Activated CD4-positive, alpha-beta memory T cell treated with anti-CD3 and anti-CD28 coated beads, Interleukin-2, amount 10 ng/mL, durations not matched to agents 7 days and 5 days (primary cell): ENCODE measurements around the gene PSMF1. TPM values are rescaled to one million over a fixed set of nuclear protein-coding genes. Genes with fewer than 3 reads are reported as not detected.

ENCODE experiments used
- CTCF ChIA-PET: fragments of 350-600 bp; sonication (Branson Sonifier 250); formaldehyde crosslinking; loops from one replicate; lab custom pipeline; 2021; ENCODE audit warnings: antibody characterized with exemption, inconsistent platforms; lab: Charles Lee
- POLR2A ChIA-PET: fragments of 350-600 bp; sonication (Branson Sonifier 250); formaldehyde crosslinking; loops from one replicate; lab custom pipeline; 2021; ENCODE audit warnings: antibody characterized with exemption; lab: Charles Lee
- DNase-seq: peaks from one replicate; pipeline ENCODE4 v3.0.0-alpha.2; 2020
- H3K27ac Mint-ChIP-seq: one replicate; pipeline ENCODE4 v1.8.0; 2021; ENCODE audit warnings: mild to moderate bottlenecking, mixed read lengths
- H3K27me3 Mint-ChIP-seq: one replicate; pipeline ENCODE4 v1.8.0; 2021; ENCODE audit warnings: mixed read lengths
- H3K36me3 Mint-ChIP-seq: one replicate; pipeline ENCODE4 v1.8.0; 2021; ENCODE audit warnings: low read depth, mixed read lengths
- H3K4me1 Mint-ChIP-seq: one replicate; pipeline ENCODE4 v1.8.0; 2021; ENCODE audit warnings: mixed read lengths
- H3K4me3 Mint-ChIP-seq: one replicate; pipeline ENCODE4 v1.8.0; 2021; ENCODE audit warnings: mild to moderate bottlenecking, mixed read lengths
- H3K9me3 Mint-ChIP-seq: one replicate; pipeline ENCODE4 v1.8.0; 2021; ENCODE audit warnings: mixed read lengths
- total RNA-seq, 2 experiments: library from RNA; stranded (reverse); gene quantifications; one replicate each; pipeline ENCODE4 v1.2.3, GENCODE V29; 2021

Gene PSMF1
- total RNA-seq, 2 experiments from 2014 or later, result 145 TPM

- no peak for DNase-seq
- Mint-ChIP-seq H3K27ac (no peak overlapping the region), H3K36me3 (peaks cover 12% of the 10 kb centered on the region), H3K27me3 (no peaks in the 10 kb centered on the region), H3K4me3 (no peak overlapping the region), H3K9me3 (no peaks in the 10 kb centered on the region), H3K4me1 (no peaks in the 10 kb centered on the region)
- POLR2A ChIA-PET, result no interaction called here
- CTCF ChIA-PET, result no interaction called here
These were observed 56.4 kb downstream of the PSMF1 start for GRCh38 chr20:1174787-1175186.

- ChIA-PET CTCF (interaction anchor here (0.8 kb wide), 1 partner anchor 11 kb away, joined by 3 read pairs; no protein-coding TSS in a partner anchor), POLR2A (no interaction called here)
- no peaks in the 10 kb centered on the region for H3K4me1 Mint-ChIP-seq
These were observed 59.3 kb downstream of the PSMF1 start for GRCh38 chr20:1177680-1178079.

GRCh38 chr20:1178103-1178502, 59.7 kb downstream of the PSMF1 start:
- Mint-ChIP-seq H3K9me3 (no peaks in the 10 kb centered on the region), H3K27me3 (peaks cover 7% of the 10 kb centered on the region), H3K27ac (no peak overlapping the region), H3K4me3 (no peak overlapping the region), H3K36me3 (no peaks in the 10 kb centered on the region), H3K4me1 (no peaks in the 10 kb centered on the region)
- ChIA-PET POLR2A (interaction anchor here (0.7 kb wide), 1 partner anchor 212 kb away, joined by 3 read pairs; no protein-coding TSS in a partner anchor), CTCF (no interaction called here)
- no peak for DNase-seq

More at GRCh38 chr20:1177680-1178079, 59.3 kb downstream of the PSMF1 start:
- Mint-ChIP-seq H3K27ac (no peak overlapping the region), H3K27me3 (peaks cover 3% of the 10 kb centered on the region), H3K9me3 (no peaks in the 10 kb centered on the region), H3K4me3 (no peak overlapping the region), H3K36me3 (peaks cover under 1% of the 10 kb centered on the region)
- DNase-seq, result no peak

DNA sequence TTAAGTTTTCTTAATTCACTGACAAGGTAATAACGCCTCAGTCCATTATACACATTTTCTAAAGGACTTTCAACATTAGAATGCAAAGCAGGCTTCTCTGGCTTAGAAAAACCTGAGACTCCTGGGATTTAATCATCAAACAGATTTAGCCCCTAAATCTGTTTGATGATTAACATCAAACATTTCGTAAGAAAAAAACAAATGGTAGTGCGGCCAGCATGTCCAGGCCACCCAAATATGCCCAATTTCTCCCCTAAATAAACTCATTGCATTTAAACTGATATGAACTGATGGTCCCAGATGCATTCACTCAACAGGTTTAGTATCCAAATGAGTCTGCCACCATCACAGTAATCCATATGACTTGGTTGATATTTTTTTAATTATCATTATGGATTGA, 60.2 kb downstream of the PSMF1 start:
- Mint-ChIP-seq H3K36me3 (no peaks in the 10 kb centered on the region), H3K27me3 (peaks cover 12% of the 10 kb centered on the region), H3K4me1 (no peaks in the 10 kb centered on the region), H3K9me3 (no peaks in the 10 kb centered on the region), H3K27ac (no peak overlapping the region), H3K4me3 (no peak overlapping the region)
- ChIA-PET POLR2A (interaction anchor here (0.7 kb wide), 1 partner anchor 213 kb away, joined by 3 read pairs; no protein-coding TSS in a partner anchor), CTCF (no interaction called here)
- DNase-seq, result no peak

DNA sequence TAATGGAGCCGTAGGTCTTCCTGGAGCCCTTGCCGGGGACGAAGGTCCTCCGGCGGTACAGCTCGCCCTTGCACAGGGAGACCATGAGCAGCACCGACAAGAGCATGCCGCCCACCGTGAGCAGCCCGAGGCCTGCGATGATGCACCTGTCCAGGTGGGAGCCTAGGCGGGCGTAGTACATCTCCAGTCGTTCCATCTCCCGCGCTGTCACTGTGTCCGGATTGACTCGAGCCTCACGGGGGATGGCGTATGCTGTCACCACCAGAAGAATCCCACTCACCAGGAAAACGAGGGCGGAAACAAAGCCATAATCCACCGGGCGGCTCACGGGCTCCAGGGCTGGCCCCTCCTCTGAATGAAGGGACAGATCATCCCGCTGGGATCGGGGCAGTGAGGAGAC, 62.5 kb downstream of the PSMF1 start:
- ChIA-PET CTCF (no interaction called here), POLR2A (no interaction called here)
- H3K27me3 Mint-ChIP-seq, result peaks cover 26% of the 10 kb centered on the region
- H3K27ac Mint-ChIP-seq, result no peak overlapping the region
- H3K4me1 Mint-ChIP-seq, result peaks cover 8% of the 10 kb centered on the region
- H3K36me3 Mint-ChIP-seq, result no peaks in the 10 kb centered on the region
- no peak overlapping the region for H3K4me3 Mint-ChIP-seq
- no peak for DNase-seq
- no peaks in the 10 kb centered on the region for H3K9me3 Mint-ChIP-seq

DNA sequence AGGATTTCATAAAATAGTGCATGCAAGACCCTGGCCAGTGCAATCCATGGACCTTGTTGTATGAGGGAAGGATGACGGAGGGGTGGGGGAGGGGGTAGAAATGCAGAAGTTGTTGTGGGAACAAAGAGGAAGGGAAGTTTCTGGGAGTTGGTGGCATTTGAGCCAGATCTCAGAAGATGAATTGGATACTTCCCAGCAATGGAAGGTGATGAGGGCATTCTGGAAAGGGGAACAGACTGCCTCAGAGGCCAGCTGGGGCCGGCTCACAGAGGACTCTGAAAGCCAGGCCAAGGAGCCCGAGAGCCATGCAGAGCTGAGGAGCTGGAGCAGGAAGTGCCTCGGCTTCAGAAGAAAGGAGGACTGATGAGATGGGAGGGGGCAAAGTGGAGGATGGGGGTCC, 63.7 kb downstream of the PSMF1 start:
- H3K27me3 Mint-ChIP-seq, result peaks cover 29% of the 10 kb centered on the region
- no peak for DNase-seq
- ChIA-PET POLR2A (no interaction called here), CTCF (no interaction called here)
- H3K4me3 Mint-ChIP-seq, result no peak overlapping the region
- no peaks in the 10 kb centered on the region for H3K36me3 Mint-ChIP-seq
- H3K4me1 Mint-ChIP-seq, result peaks cover 10% of the 10 kb centered on the region
- no peaks in the 10 kb centered on the region for H3K9me3 Mint-ChIP-seq
- H3K27ac Mint-ChIP-seq, result no peak overlapping the region

DNA sequence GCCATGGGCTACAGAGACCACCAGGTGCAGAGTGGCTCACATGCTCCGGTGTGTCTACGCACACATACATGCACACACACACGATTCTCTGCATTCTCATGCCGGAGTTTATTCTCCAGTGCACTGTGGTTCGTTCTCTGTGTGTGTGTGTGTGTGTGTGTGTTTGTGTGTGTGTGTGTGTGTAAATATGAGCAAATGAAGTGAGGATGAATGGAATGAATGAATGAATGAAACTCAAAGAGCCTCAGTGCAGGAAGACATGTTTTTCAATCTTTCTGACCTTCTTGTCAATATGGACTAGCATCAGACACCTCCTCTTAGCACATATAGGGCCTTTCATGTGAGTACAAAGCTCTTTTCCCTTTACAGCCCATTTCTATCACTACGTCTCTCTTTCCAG, 64.8 kb downstream of the PSMF1 start:
- peaks cover 29% of the 10 kb centered on the region for H3K27me3 Mint-ChIP-seq
- no peak overlapping the region for H3K27ac Mint-ChIP-seq
- H3K9me3 Mint-ChIP-seq, result no peaks in the 10 kb centered on the region
- no peak overlapping the region for H3K4me3 Mint-ChIP-seq
- DNase-seq, result no peak
- H3K36me3 Mint-ChIP-seq, result no peaks in the 10 kb centered on the region
- peaks cover 10% of the 10 kb centered on the region for H3K4me1 Mint-ChIP-seq
- CTCF ChIA-PET, result interaction anchor here (1.2 kb wide), 1 partner anchor 227 kb away, joined by 4 read pairs; no protein-coding TSS in a partner anchor
- POLR2A ChIA-PET, result no interaction called here

GRCh38 chr20:1184260-1184637, 65.8 kb downstream of the PSMF1 start:
- H3K4me1 Mint-ChIP-seq, result peaks cover 10% of the 10 kb centered on the region
- CTCF ChIA-PET, result interaction anchor here (0.7 to 1.2 kb wide), 3 partner anchors 29 to 228 kb away, joined by 3 to 4 read pairs (median 3); no protein-coding TSS in a partner anchor
- no peak overlapping the region for H3K27ac Mint-ChIP-seq
- H3K36me3 Mint-ChIP-seq, result no peaks in the 10 kb centered on the region
- POLR2A ChIA-PET, result interaction anchor here (0.7 kb wide), 1 partner anchor 33 kb away, joined by 4 read pairs; no protein-coding TSS in a partner anchor
- H3K9me3 Mint-ChIP-seq, result no peaks in the 10 kb centered on the region
- H3K27me3 Mint-ChIP-seq, result peaks cover 33% of the 10 kb centered on the region
- no peak for DNase-seq
- H3K4me3 Mint-ChIP-seq, result peak overlapping the region; percentile 59

DNA sequence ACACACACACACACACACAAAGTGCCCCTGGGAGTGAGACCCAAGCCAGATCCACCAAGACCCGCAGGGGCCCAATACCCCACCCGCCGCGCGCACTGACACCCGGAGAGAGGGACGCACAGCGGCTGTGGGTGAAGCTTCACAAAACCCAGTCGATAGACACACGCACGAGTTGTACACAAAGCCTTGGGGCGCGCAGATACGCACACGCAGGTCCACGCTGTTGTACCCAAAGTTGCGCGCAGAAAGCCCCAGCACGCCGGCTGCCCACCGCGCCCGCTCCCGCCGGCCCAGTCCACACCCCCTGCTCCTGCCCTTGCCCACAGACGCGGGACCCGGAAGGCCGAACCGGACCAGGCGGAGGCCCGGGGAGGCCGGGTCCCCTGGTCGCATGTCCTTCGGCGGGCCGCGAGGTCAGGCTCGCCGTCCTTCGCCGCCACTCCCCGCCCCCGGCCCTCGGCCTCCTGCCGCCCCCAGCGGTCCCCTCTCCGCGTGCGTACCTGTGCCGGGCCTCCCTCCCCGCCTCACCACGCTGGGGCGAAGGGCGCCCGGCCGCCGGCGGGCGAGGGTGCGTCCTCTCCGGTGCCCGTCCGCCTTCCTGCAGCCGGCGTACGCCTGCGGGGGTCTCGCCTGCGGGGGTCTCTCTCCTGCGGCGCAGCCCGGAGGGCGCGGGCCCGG, 66.4 kb downstream of the PSMF1 start, which contains the start of gene TMEM74B:
Gene TMEM74B (minus strand): TSS at position 344 of the 678 bp plus-strand sequence. CDS start 1,180 bp downstream, outside the sequence.
- peaks cover 38% of the 10 kb centered on the region for H3K27me3 Mint-ChIP-seq
- H3K36me3 Mint-ChIP-seq, result no peaks in the 10 kb centered on the region
- ChIA-PET POLR2A (interaction anchor here (0.7 kb wide), 1 partner anchor 33 kb away, joined by 4 read pairs; no protein-coding TSS in a partner anchor), CTCF (interaction anchor here (0.8 to 1.2 kb wide), 2 partner anchors 60 to 76 kb away, joined by 3 read pairs; no protein-coding TSS in a partner anchor)
- no peak for DNase-seq
- H3K27ac Mint-ChIP-seq, result no peak within 1 kb of the TSS
- peaks cover 10% of the 10 kb centered on the region for H3K4me1 Mint-ChIP-seq
- peak within 1 kb of the TSS; percentile 59 for H3K4me3 Mint-ChIP-seq
- no peaks in the 10 kb centered on the region for H3K9me3 Mint-ChIP-seq

GRCh38 chr20:1185316-1185741, 66.9 kb downstream of the PSMF1 start:
- ChIA-PET POLR2A (no interaction called here), CTCF (interaction anchor here (1.2 kb wide), 2 partner anchors 19 to 61 kb away, joined by 3 read pairs; no protein-coding TSS in a partner anchor)
- Mint-ChIP-seq H3K9me3 (no peaks in the 10 kb centered on the region), H3K27me3 (peaks cover 43% of the 10 kb centered on the region), H3K4me1 (peaks cover 10% of the 10 kb centered on the region), H3K36me3 (no peaks in the 10 kb centered on the region), H3K4me3 (no peak overlapping the region), H3K27ac (no peak overlapping the region)
- DNase-seq, result no peak

DNA sequence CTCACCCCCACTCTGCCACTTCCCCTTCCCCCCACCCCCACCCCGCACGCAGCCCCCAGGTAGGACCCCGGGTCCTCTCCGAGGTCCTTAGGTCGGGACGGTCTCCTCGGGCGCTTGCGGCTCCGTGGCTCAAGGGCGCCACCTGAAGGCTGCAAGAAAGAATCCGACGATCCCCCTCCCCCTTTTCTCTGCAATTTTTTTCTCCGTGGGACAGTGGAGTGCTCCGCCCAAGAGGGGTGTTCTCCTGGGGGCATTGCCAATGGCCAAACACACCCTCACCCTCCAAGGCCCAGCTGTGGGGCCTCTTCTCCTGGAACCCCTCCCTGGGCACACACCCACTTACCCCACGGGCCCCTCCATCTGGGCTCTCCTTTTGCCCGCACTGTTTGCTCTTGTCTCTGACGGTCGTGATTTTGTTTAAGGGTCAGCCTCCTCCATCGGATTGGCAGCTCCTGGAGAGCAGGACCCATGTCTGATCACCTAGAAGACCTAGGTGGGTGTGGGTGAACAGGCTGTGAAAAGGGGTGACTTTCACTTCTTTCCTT, 67.5 kb downstream of the PSMF1 start:
- H3K9me3 Mint-ChIP-seq, result no peaks in the 10 kb centered on the region
- ChIA-PET POLR2A (no interaction called here), CTCF (interaction anchor here (1.2 kb wide), 2 partner anchors 19 to 61 kb away, joined by 3 read pairs; no protein-coding TSS in a partner anchor)
- peaks cover 10% of the 10 kb centered on the region for H3K4me1 Mint-ChIP-seq
- no peak overlapping the region for H3K27ac Mint-ChIP-seq
- no peaks in the 10 kb centered on the region for H3K36me3 Mint-ChIP-seq
- peak; percentile 57 for DNase-seq
- peak overlapping the region; percentile 56 for H3K4me3 Mint-ChIP-seq
- H3K27me3 Mint-ChIP-seq, result peaks cover 47% of the 10 kb centered on the region

DNA sequence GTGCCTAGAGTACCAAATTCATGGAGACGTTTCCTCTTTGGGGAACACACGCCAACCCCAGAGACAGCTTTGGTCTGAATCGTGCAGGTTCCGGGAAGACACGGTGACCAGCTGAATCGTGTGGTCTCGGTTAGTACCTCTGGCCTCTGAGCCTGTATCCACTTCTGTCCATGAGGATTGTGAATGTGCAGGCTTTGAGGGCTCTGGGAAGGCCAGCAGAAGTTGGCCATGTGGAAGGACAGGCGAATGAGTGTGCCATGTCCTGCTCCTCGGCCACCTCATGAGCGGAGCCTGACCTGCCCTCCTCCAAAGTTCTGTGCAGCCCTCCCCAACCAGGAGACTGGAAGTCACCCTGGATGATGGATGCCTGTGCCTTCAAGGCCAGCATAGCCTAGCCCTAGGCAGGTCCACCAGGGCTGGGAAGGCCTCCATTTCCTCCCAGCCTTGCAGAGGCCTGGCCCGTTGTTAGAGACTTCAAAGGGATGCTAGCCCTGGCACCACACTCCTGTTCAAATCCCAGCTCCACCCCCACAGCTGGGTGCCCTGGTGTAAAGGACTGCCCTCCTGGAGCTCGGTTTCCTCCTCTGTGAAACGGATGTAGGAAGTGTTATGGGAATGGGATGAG, 68.1 kb downstream of the PSMF1 start:
- ChIA-PET CTCF (interaction anchor here (0.6 to 1.2 kb wide), 2 partner anchors 18 to 899 kb away, joined by 3 read pairs; no protein-coding TSS in a partner anchor), POLR2A (interaction anchor here (1.2 kb wide), 1 partner anchor 27 kb away, joined by 3 read pairs; no protein-coding TSS in a partner anchor)
- peaks cover 10% of the 10 kb centered on the region for H3K4me1 Mint-ChIP-seq
- H3K4me3 Mint-ChIP-seq, result no peak overlapping the region
- no peak for DNase-seq
- H3K27me3 Mint-ChIP-seq, result peaks cover 48% of the 10 kb centered on the region
- no peaks in the 10 kb centered on the region for H3K9me3 Mint-ChIP-seq
- H3K27ac Mint-ChIP-seq, result no peak overlapping the region
- H3K36me3 Mint-ChIP-seq, result no peaks in the 10 kb centered on the region
